Lower leg skin (tissue), 4 donors: ENCODE data around the gene STK24. TPM values are rescaled to one million over a fixed set of nuclear protein-coding genes. Genes with fewer than 3 reads are reported as not detected.

ENCODE experiments used
- DNase-seq, 2 donors: peaks; one replicate each; pipeline ENCODE4 v3.0.0-alpha.2; 2019; ENCODE audit warnings: low spot score in 2 of 2
- H3K4me3 ChIP-seq: fragments of 200-600 bp; sonication (generic); 2 replicates; pipeline ENCODE4 v1.5.1; 2017; ENCODE audit warnings: mild to moderate bottlenecking, low read depth; ENCODE audit not compliant: poor library complexity, severe bottlenecking
- POLR2A ChIP-seq, 2 donors: fragments of 450-650 bp; IDR thresholded peaks; one replicate each; pipeline ENCODE4 v1.6.1; 2016 to 2017; ENCODE audit warnings: antibody characterized with exemption in 2 of 2, mild to moderate bottlenecking in 1 of 2, moderate library complexity in 1 of 2
- WGBS, 2 donors: methylation state at CpG; one replicate each; pipeline ENCODE4 v1.1.5; 2018; 5-methylcytosine and 5-hydroxymethylcytosine counted together
- intact Hi-C: fragments of 100-400 bp; cut with DNase I; formaldehyde crosslinking; loops from one replicate; pipeline ENCODE4 v1.15.0; 2023; ENCODE audit warnings: low total_unique reads
- total RNA-seq, 4 donors: library from RNA; depleted of rRNA; stranded (reverse); fragments of >200 nt; gene quantifications; one replicate each; pipeline ENCODE4 v1.1.0, GENCODE V29; 2016
- TF ChIP-seq, protein P1 (sequence below), 3 donors: fragments of 450-650 bp; IDR thresholded peaks; one replicate each; pipeline ENCODE4 v1.5.1; 2016; ENCODE audit warnings: antibody characterized with exemption in 3 of 3, mild to moderate bottlenecking in 3 of 3, moderate library complexity in 2 of 3

The STK24 gene
- total RNA-seq, 4 donors from 2014 or later = 212 to 281 (median 266) TPM

DNA sequence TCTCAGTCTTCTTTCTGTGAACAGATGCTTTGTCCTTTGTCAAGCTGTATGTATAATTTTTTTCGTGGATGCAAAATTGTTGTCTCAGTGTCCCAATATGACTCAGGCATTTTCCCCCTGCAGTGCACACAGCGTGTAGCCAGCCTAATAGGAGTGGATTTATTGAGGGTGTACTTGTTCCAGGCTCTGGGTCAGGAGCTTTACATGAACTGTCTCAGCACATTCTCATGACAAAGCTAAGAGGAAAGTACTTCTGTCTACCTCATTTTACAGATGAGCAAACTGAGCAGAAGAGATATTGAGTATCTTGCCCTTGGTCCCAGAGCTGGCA, 50.8 kb downstream of the STK24 start:
- DNase-seq = no peak
- WGBS, 2 donors = 61 to 68% methylated on average over 2 of the region's 2 CpGs
- intact Hi-C loops = no loop called here
- H3K4me3 ChIP-seq = no peak overlapping the region
- TF ChIP-seq, protein P1, sequence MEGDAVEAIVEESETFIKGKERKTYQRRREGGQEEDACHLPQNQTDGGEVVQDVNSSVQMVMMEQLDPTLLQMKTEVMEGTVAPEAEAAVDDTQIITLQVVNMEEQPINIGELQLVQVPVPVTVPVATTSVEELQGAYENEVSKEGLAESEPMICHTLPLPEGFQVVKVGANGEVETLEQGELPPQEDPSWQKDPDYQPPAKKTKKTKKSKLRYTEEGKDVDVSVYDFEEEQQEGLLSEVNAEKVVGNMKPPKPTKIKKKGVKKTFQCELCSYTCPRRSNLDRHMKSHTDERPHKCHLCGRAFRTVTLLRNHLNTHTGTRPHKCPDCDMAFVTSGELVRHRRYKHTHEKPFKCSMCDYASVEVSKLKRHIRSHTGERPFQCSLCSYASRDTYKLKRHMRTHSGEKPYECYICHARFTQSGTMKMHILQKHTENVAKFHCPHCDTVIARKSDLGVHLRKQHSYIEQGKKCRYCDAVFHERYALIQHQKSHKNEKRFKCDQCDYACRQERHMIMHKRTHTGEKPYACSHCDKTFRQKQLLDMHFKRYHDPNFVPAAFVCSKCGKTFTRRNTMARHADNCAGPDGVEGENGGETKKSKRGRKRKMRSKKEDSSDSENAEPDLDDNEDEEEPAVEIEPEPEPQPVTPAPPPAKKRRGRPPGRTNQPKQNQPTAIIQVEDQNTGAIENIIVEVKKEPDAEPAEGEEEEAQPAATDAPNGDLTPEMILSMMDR (IDR thresholded peaks at IDR 0.05) = no peak
- no peak for TF ChIP-seq POLR2A (IDR thresholded peaks at IDR 0.05)

DNA sequence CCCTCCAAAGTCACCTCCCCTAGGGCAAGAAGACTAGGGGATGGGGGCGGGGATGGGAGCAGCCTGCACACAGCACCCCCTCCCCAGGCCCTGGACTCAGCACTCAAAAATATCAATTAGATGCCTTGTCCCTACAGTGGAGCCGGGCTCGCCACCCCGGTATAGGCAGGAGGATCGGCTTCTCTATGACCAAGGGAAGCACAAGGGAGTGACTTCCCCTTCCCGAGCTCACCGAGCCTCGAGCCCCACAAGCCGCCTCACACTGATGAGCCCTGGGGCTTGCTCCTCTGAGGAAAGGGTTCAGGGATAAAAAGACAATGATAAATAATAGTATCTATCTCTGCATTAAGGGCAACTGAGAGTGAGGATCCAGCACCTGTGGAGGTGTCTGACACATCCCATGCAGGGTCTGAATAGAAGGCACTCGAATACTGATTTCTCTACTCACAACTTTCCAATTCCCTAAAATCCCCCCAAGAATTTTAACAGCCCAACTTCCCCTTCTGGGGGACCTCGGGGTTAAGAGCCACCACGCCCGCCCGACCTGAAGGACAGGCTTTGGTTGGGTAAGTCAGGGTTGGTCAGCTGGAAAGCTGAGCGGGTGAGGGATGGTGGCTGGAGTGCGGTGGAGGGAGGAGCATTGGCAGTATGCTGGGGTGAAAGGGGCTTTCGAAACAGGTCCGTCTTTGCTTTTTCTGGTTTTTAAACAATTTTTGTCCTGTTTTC, 51.3 kb downstream of the STK24 start:
- no peak overlapping the region for H3K4me3 ChIP-seq
- DNase-seq = no peak
- intact Hi-C loops = no loop called here
- WGBS, 2 donors = 78 to 82% methylated on average over 18 of the region's 18 CpGs
- TF ChIP-seq, protein P1 (IDR thresholded peaks at IDR 0.05) = no peak
- no peak for TF ChIP-seq POLR2A (IDR thresholded peaks at IDR 0.05)

DNA sequence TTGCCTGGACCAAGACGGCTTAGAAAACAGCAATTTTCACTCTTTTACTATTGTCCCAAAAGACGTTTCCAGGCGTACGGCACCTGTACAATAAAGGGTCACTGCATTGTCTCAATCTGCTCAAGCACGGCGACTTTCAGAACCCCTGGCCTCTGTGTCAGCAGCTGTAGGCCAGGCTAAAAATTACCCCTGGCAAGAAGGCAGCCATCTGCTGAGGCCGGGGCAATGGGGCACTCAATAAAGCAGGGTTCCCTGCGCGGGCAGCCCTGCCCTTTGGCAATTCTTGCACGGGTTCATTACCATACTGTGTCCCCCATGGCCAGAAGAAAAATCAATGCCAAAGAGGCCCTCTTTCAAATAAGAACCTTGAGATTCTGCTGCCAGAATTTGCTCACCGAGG, 52.1 kb downstream of the STK24 start:
- TF ChIP-seq, protein P1 (IDR thresholded peaks at IDR 0.05) = no peak
- TF ChIP-seq POLR2A (IDR thresholded peaks at IDR 0.05) = no peak
- no peak overlapping the region for H3K4me3 ChIP-seq
- 72 to 78% methylated on average over 11 of the region's 11 CpGs for WGBS, 2 donors
- intact Hi-C loops = no loop called here
- DNase-seq = no peak

DNA sequence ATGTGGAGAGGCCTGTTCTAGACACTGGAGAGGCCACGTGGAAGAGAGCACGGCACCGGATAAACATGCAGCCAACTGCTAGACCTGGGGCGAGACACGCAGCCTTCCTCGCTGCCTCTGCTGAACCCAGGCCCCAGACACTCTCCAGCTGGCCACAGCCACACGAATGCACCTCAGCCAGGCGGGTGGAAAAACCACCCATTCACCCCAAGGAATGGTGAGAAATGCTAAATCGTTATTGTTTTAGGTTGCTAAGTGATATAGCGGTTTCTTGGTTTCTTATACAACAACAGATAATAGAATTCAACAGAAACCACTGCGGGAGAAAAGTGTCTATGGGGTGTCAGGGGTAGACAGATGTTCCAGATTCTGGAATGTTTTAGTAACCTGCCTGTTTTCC, 52.5 kb downstream of the STK24 start:
- H3K4me3 ChIP-seq = no peak overlapping the region
- TF ChIP-seq, protein P1 (IDR thresholded peaks at IDR 0.05) = no peak
- TF ChIP-seq POLR2A (IDR thresholded peaks at IDR 0.05) = no peak
- WGBS, 2 donors = 84 to 91% methylated on average over 11 of the region's 11 CpGs

DNA sequence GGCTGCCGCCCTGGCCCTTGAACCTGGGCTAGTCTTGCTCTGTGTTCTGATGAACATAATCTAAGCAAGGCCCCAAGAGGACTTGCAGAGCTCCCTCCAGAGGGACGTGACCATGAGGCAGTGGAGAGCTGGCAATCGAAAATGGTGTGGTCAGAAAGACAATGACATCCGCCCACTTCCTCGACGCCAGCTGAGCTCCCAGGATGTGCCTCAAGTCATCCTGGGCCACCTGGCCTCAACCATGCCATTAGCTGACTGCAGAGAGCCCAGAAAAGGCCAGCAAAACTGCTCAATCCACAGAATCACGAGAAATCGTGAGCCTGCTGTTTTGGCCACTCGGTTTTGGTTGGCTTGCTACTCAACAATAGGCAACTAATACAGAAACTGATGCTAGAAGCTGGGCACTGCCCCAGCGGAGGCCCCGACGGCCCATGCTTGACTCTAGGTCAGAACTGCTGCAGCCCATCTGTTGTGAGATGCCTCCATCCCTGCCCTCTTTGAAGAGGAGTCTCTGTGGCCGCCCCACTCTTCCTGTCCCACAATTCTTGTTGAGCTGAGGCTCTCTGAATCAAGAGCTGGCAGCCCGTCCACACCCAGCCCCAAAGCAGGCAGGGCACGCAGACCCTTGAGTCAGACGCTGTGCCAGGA, 53.3 kb downstream of the STK24 start:
- TF ChIP-seq, protein P1 (IDR thresholded peaks at IDR 0.05) = no peak
- TF ChIP-seq POLR2A (IDR thresholded peaks at IDR 0.05) = no peak
- H3K4me3 ChIP-seq = no peak overlapping the region
- intact Hi-C loops = no loop called here
- DNase-seq = no peak
- WGBS, 2 donors = 79 to 87% methylated on average over 14 to 16 of the region's 16 CpGs

More for the DNA sequence above, 52.5 kb downstream of the STK24 start:
- DNase-seq = no peak
- intact Hi-C loops = no loop called here
